Activated CD4-positive, alpha-beta T cell treated with anti-CD3 and anti-CD28 coated beads, Interleukin-2, amount 10 ng/mL, durations not matched to agents 24 days and 14 days (primary cell): ENCODE measurements around the gene CDH4. TPM values are rescaled to one million over a fixed set of nuclear protein-coding genes. Genes with fewer than 3 reads are reported as not detected.

Experiments used
- DNase-seq: peaks from one replicate; pipeline ENCODE4 v3.0.0; 2022
- H3K27ac Mint-ChIP-seq: one replicate; pipeline ENCODE4 v1.8.0; 2022; ENCODE audit warnings: mild to moderate bottlenecking, mixed read lengths
- H3K27me3 Mint-ChIP-seq: one replicate; pipeline ENCODE4 v1.8.0; 2022; ENCODE audit warnings: mixed read lengths
- H3K36me3 Mint-ChIP-seq: one replicate; pipeline ENCODE4 v1.8.0; 2022; ENCODE audit warnings: low read depth, mild to moderate bottlenecking, mixed read lengths
- H3K4me1 Mint-ChIP-seq: one replicate; pipeline ENCODE4 v1.8.0; 2021; ENCODE audit warnings: mixed read lengths
- H3K4me3 Mint-ChIP-seq: one replicate; pipeline ENCODE4 v1.8.0; 2022; ENCODE audit warnings: mild to moderate bottlenecking, moderate library complexity, mixed read lengths
- H3K9me3 Mint-ChIP-seq: one replicate; pipeline ENCODE4 v1.8.0; 2021; ENCODE audit warnings: mixed read lengths
- intact Hi-C: fragments of 100-400 bp; cut with micrococcal nuclease; formaldehyde crosslinking; loops from one replicate; pipeline ENCODE4 v1.15.1; 2023
- total RNA-seq: library from RNA; stranded (reverse); gene quantifications from 2 replicates; pipeline ENCODE4 v1.2.3, GENCODE V29; 2022

Gene CDH4
- total RNA-seq, 1 donor from 2014 or later, result not detected

GRCh38 chr20:61855286-61855685, 603.2 kb downstream of the CDH4 start:
- no peaks in the 10 kb centered on the region for H3K9me3 Mint-ChIP-seq
- no peaks in the 10 kb centered on the region for H3K27me3 Mint-ChIP-seq
- H3K36me3 Mint-ChIP-seq, result no peaks in the 10 kb centered on the region
- no peak overlapping the region for H3K27ac Mint-ChIP-seq
- no peak for DNase-seq
- H3K4me3 Mint-ChIP-seq, result no peak overlapping the region
- intact Hi-C loops, result no loop called here
- no peaks in the 10 kb centered on the region for H3K4me1 Mint-ChIP-seq

DNA sequence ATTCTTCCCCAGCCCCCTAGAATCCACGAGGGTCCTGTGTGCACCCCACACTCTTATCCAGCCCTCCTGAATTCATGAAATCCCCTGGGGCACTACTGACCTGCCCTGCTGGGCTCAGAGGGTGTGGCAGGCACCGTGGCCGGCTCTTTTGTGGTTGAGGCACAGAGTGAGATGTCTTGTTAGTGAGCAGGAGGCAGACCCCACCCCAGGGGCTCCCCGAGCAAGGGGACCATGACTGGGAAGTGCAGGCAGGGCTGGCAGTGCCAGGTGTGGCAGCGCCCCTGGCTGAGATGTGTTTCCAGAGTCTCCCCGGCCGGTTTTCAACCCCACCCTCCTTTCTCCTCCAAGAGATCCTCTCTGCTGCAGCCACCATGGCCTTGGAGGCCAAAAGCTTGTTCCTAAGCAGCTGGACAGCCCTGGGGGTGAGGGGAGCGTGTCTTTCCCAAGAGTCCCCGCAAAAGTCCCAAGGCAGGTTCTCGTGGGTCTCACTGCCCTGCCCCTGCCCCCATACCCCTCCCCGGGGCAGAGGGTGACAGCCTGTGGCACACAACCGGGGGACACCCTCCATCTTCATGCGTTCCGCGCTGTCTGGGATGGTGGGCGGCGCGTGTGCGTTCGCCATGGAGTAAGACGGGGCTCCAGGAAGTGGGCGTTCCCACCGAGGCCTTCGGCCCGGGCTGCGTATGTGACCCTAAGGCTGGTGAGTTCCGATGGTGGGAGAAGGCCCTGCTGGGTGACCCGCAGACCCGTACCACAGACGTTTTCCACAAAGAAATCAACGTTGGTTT, 604.8 kb downstream of the CDH4 start:
- Mint-ChIP-seq H3K4me3 (no peak overlapping the region), H3K36me3 (no peaks in the 10 kb centered on the region), H3K27ac (no peak overlapping the region), H3K4me1 (peaks cover 2% of the 10 kb centered on the region), H3K9me3 (no peaks in the 10 kb centered on the region), H3K27me3 (no peaks in the 10 kb centered on the region)
- no peak for DNase-seq
- intact Hi-C loops, result no loop called here

DNA sequence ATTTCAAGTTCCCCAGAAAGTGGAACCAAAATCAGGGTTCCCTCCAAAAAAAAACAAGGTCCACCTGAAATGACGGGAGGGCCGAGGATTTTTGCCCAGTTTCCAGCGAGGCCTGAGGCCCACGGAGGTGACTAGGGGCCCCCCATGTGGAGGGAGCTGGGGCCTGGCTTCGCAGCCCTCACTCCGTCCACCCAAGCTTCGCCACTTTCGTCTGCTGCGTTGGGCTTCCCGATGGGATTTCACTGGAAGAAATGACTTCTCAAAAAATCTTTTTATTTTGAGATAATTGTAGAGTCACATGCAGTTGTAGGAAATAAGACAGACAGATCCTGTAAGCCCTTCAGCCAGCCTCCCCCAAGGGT, 605.3 kb downstream of the CDH4 start:
- Mint-ChIP-seq H3K27ac (no peak overlapping the region), H3K9me3 (no peaks in the 10 kb centered on the region), H3K4me3 (no peak overlapping the region), H3K27me3 (no peaks in the 10 kb centered on the region), H3K4me1 (peaks cover 2% of the 10 kb centered on the region), H3K36me3 (no peaks in the 10 kb centered on the region)
- intact Hi-C loops, result no loop called here
- no peak for DNase-seq

- Mint-ChIP-seq H3K27me3 (no peaks in the 10 kb centered on the region), H3K27ac (no peak overlapping the region), H3K4me1 (peaks cover 2% of the 10 kb centered on the region), H3K36me3 (no peaks in the 10 kb centered on the region), H3K4me3 (no peak overlapping the region), H3K9me3 (no peaks in the 10 kb centered on the region)
- intact Hi-C loops, result no loop called here
- no peak for DNase-seq
Measured at GRCh38 chr20:61857884-61858283, 605.8 kb downstream of the CDH4 start.

GRCh38 chr20:61859767-61860166, 607.7 kb downstream of the CDH4 start:
- Mint-ChIP-seq H3K27me3 (no peaks in the 10 kb centered on the region), H3K27ac (no peak overlapping the region), H3K36me3 (no peaks in the 10 kb centered on the region), H3K4me3 (no peak overlapping the region), H3K4me1 (peaks cover 2% of the 10 kb centered on the region), H3K9me3 (no peaks in the 10 kb centered on the region)
- intact Hi-C loops, result no loop called here
- DNase-seq, result no peak

DNA sequence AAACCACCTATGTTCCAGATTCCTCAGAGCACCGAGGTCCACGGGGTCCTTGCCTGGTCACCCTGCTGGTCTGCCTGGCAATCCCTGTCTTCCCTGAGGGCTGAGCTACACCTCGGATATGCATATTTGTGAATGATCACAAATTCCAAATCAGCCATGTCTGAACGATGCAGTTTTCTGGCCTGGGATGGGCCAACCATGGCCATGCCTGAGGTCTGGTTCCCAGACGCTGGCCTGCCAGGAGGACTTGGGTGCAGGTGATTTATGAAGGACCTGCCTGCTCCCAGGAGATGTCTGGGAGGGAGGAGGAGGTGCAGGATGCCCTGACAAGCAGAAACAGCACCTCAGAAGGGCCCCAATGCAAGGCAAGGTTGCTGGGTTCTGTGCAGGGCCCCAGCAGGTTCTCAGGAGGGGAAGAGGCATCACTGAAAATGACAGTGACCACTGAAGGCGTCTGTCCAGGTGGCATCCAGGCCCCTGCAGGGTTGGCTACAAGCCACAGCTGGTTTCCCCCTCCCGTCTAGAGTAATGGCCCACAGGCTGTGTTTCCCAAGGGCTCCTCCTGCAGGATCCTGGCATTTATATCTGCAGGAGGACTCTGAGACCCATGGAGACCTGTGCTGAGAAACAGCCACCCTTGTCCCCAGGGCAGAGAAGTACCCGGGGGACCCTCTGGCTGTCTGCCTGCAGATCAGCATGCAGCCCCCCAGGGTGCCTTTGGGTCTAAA, 608.4 kb downstream of the CDH4 start:
- no peaks in the 10 kb centered on the region for H3K27me3 Mint-ChIP-seq
- peaks cover 2% of the 10 kb centered on the region for H3K4me1 Mint-ChIP-seq
- no peak for DNase-seq
- no peaks in the 10 kb centered on the region for H3K36me3 Mint-ChIP-seq
- no peak overlapping the region for H3K27ac Mint-ChIP-seq
- intact Hi-C loops, result no loop called here
- H3K9me3 Mint-ChIP-seq, result peaks cover 4% of the 10 kb centered on the region
- no peak overlapping the region for H3K4me3 Mint-ChIP-seq

DNA sequence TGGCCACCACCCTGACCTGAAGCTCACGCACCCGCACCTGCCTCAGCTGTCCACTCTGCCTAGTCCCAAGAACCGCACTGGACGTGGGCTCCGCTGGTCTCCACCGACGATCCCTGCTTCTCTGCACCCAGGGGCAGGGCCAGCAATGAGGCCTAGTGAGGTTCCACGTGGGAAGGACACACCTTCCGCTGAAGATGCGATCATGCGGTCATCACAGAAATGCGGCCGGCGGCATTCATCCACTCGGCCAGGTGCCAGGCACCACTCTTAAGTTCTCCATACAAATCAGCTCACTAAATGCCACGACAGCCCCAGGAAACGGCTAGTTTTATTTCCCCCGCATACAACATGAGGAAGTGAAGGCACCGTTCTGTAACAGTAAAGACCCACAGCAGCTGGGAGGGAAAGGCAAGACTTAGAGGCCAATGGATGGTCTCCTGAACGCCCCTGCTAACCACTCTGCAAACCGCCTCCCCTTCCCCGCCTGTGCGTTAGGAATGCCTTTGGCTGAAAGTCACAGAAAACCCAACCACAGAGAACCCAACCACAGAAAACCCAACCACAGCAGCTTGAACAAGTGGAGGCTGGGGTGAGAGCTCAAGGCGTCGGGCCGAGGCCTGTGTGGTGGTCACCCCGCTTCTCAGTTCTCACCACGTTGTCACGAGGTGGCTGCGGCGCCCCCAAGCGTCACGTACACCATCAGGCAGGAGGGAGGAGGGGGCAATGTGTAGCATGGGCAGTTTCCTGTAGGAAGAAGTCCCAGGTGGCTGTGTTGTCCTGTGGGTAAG, 609.2 kb downstream of the CDH4 start:
- DNase-seq, result no peak
- peaks cover 7% of the 10 kb centered on the region for H3K9me3 Mint-ChIP-seq
- no peak overlapping the region for H3K27ac Mint-ChIP-seq

GRCh38 chr20:61861858-61862257, 609.8 kb downstream of the CDH4 start:
- Mint-ChIP-seq H3K27me3 (no peaks in the 10 kb centered on the region), H3K36me3 (no peaks in the 10 kb centered on the region), H3K4me1 (peaks cover 2% of the 10 kb centered on the region), H3K27ac (no peak overlapping the region), H3K9me3 (peaks cover 7% of the 10 kb centered on the region), H3K4me3 (no peak overlapping the region)
- intact Hi-C loops, result no loop called here
- no peak for DNase-seq

More for the DNA sequence above, 609.2 kb downstream of the CDH4 start:
- intact Hi-C loops, result no loop called here
- Mint-ChIP-seq H3K36me3 (no peaks in the 10 kb centered on the region), H3K4me3 (no peak overlapping the region), H3K27me3 (no peaks in the 10 kb centered on the region), H3K4me1 (peaks cover 2% of the 10 kb centered on the region)

DNA sequence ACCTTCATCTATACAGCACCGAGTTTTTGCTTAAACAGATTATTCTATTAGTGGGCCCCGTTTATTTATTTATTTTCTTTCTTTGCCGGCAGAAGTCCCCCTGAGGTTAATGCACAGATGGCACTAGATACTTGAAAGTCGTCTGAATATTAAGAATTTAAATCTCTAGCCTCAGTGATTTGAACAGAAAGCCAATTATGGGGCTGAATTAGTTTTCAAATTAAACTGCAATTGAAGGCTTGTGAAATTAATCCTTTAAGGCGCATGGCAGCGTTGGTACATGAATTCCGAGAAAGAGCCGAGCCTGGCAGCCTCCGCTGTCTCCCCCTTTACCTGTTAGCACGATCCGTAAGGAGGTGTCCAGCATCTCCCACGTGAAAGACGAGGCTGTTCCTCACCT, 610.8 kb downstream of the CDH4 start:
- H3K4me3 Mint-ChIP-seq, result no peak overlapping the region
- H3K36me3 Mint-ChIP-seq, result no peaks in the 10 kb centered on the region

GRCh38 chr20:61864481-61864880, 612.4 kb downstream of the CDH4 start:
- H3K4me1 Mint-ChIP-seq, result peaks cover 2% of the 10 kb centered on the region
- no peaks in the 10 kb centered on the region for H3K36me3 Mint-ChIP-seq
- intact Hi-C loops, result no loop called here
- no peak overlapping the region for H3K4me3 Mint-ChIP-seq
- peaks cover 7% of the 10 kb centered on the region for H3K9me3 Mint-ChIP-seq
- H3K27ac Mint-ChIP-seq, result no peak overlapping the region
- no peak for DNase-seq
- H3K27me3 Mint-ChIP-seq, result no peaks in the 10 kb centered on the region

More for the DNA sequence above, 610.8 kb downstream of the CDH4 start:
- Mint-ChIP-seq H3K4me1 (peaks cover 2% of the 10 kb centered on the region), H3K27me3 (no peaks in the 10 kb centered on the region), H3K27ac (no peak overlapping the region), H3K9me3 (peaks cover 7% of the 10 kb centered on the region)
- intact Hi-C loops, result no loop called here
- DNase-seq, result no peak

DNA sequence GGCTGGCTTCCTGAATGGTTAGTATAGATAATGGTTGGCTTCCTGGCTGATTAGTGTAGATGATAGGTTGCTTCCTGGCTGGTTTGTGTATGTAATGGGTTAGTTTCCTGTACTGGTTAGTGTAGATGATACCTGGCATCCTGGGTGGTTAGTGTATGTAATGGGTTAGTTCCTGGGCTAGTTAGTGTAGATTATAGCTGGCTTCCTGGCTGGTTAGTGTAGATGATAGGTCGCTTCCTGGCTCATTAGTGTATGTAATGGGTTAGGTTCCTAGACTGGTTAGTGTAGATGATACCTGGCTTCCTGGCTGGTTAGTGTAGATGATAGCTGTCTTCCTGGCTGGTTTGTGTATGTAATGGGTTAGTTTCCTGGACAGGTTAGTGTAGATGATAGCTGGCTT, 613.3 kb downstream of the CDH4 start:
- H3K27me3 Mint-ChIP-seq, result no peaks in the 10 kb centered on the region
- H3K4me3 Mint-ChIP-seq, result no peak overlapping the region
- no peaks in the 10 kb centered on the region for H3K36me3 Mint-ChIP-seq
- DNase-seq, result no peak
- peaks cover 2% of the 10 kb centered on the region for H3K4me1 Mint-ChIP-seq
- intact Hi-C loops, result no loop called here
- peaks cover 7% of the 10 kb centered on the region for H3K9me3 Mint-ChIP-seq
- H3K27ac Mint-ChIP-seq, result no peak overlapping the region

DNA sequence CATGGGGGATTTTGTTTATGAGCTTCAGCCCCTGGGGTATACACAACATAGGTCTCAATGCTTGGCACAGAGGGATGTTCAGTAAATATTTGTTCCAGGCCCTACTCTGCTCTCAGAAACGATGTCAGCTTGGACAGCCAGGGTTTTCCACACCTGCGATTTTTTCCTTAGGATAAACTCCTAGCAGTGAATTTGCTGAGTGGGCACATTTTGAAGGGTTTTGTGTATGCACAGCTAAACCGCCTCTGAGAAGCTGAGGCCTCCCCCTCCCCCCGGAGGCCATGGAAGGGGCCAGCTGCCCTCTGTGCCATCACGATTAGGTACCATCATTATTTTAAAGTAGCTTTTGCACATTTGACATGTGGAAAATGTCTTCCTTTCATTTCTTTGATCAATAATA, 614.1 kb downstream of the CDH4 start:
- no peaks in the 10 kb centered on the region for H3K27me3 Mint-ChIP-seq
- H3K27ac Mint-ChIP-seq, result no peak overlapping the region
- peaks cover 7% of the 10 kb centered on the region for H3K9me3 Mint-ChIP-seq

DNA sequence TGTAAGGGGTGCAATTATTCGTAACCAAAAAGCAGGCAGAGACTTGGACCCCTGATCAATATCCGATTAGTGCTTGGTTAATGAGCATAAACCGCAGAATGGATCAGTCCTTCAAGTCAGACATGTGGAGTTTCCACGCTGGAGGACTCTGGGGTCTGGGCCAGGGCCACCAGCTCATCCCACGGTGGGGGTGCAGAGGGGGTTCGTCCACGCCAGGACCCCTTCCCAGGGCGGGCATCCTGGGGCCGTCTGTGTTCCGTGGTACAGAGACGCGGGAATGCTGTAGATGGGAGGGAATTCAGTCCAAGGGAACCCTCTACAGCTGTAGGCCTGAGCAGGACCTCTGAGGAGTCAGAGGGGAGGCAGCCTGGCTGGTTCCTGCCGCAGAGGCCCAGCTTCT, 615.9 kb downstream of the CDH4 start:
- no peaks in the 10 kb centered on the region for H3K27me3 Mint-ChIP-seq
- H3K36me3 Mint-ChIP-seq, result no peaks in the 10 kb centered on the region
- intact Hi-C loops, result no loop called here
- H3K4me1 Mint-ChIP-seq, result no peaks in the 10 kb centered on the region
- no peak for DNase-seq
- H3K9me3 Mint-ChIP-seq, result peaks cover 7% of the 10 kb centered on the region
- H3K27ac Mint-ChIP-seq, result no peak overlapping the region
- H3K4me3 Mint-ChIP-seq, result no peak overlapping the region

More for the DNA sequence above, 614.1 kb downstream of the CDH4 start:
- DNase-seq, result no peak
- intact Hi-C loops, result no loop called here
- no peaks in the 10 kb centered on the region for H3K36me3 Mint-ChIP-seq
- peaks cover 2% of the 10 kb centered on the region for H3K4me1 Mint-ChIP-seq
- no peak overlapping the region for H3K4me3 Mint-ChIP-seq

DNA sequence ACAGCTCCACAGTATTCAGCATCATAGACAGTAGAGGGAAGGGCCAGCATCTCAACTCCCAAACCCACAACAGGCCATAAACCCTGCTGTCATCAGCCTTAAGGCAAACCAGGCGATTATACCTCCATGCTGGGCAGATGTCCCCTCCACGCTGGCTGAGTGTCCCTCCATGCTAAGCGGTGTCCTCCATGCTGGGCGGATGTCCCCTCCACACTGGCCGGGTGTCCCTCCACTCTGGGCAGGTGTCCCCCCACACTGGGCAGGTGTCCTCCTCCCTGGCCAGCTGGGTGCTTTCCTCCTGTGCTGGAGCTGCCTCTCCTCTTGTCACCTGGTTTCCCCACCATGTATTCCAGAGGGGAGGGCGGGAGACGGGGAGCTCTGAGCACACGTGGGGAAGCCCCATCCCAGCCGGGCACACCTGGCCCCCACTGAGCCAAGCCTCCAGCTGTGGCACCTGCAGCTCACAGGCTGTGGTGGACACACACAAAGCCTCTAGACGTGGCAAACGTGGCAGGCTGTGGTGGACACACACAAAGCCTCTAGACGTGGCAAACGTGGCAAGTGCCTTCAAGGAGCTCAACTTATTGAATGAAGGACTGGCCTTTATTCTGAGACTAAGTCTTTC, 616.5 kb downstream of the CDH4 start:
- no peaks in the 10 kb centered on the region for H3K36me3 Mint-ChIP-seq
- H3K4me1 Mint-ChIP-seq, result no peaks in the 10 kb centered on the region
- no peak overlapping the region for H3K27ac Mint-ChIP-seq
- no peak for DNase-seq
- H3K9me3 Mint-ChIP-seq, result peaks cover 7% of the 10 kb centered on the region
- H3K27me3 Mint-ChIP-seq, result no peaks in the 10 kb centered on the region
- H3K4me3 Mint-ChIP-seq, result no peak overlapping the region
- intact Hi-C loops, result no loop called here
